ENCODE measurements around the gene MAP2K3. TPM values are rescaled to one million over a fixed set of nuclear protein-coding genes. Genes with fewer than 3 reads are reported as not detected.

MAP2K3 gene
- total RNA-seq, 2 donors from 2014 or later, result 66.6 to 81.1 TPM

- no peak for TF ChIP-seq CTCF (IDR thresholded peaks at IDR 0.05)
- Histone ChIP-seq H3K9me3 (no peaks in the 10 kb centered on the region), H3K27me3 (replicated peaks; ENCODE audit: insufficient read depth) (no peaks in the 10 kb centered on the region), H3K36me3 (no peaks in the 10 kb centered on the region), H3K27ac (peak overlapping the region; percentile 91 to 96), H3K4me1 (ENCODE audit: control insufficient read depth in 1 of 2, low read depth in 2 of 2) (peaks cover 50 to 61% of the 10 kb centered on the region in 2 donors), H3K4me3 (peak overlapping the region; percentile 88)
- ATAC-seq (ENCODE audit: insufficient number of reproducible peaks, low FRiP score, low read depth), result no peak
- DNase-seq (ENCODE audit: low spot score), result no peak
Measured at GRCh38 chr17:21285164-21286065, 904 bp downstream of the MAP2K3 start.

- H3K9me3 ChIP-seq, result no peaks in the 10 kb centered on the region
- H3K36me3 ChIP-seq, result no peaks in the 10 kb centered on the region
- DNase-seq (ENCODE audit: low spot score) (peak; percentile 96), ATAC-seq (ENCODE audit: insufficient number of reproducible peaks, low FRiP score, low read depth) (peak; percentile 41)
- H3K4me3 ChIP-seq, result peak overlapping the region; percentile 88
- peaks cover 50 to 63% of the 10 kb centered on the region in 2 donors for H3K4me1 ChIP-seq (ENCODE audit: control insufficient read depth in 1 of 2, low read depth in 2 of 2)
- no peaks in the 10 kb centered on the region for H3K27me3 ChIP-seq (replicated peaks; ENCODE audit: insufficient read depth)
- no peak for TF ChIP-seq CTCF (IDR thresholded peaks at IDR 0.05)
- peak overlapping the region; percentile 91 to 96 for H3K27ac ChIP-seq
Measured at GRCh38 chr17:21286066-21286770, 1.7 kb downstream of the MAP2K3 start.

- Histone ChIP-seq H3K27ac (peak overlapping the region; percentile 87 to 96), H3K4me1 (ENCODE audit: control insufficient read depth in 1 of 2, low read depth in 2 of 2) (peaks cover 45 to 57% of the 10 kb centered on the region in 2 donors), H3K9me3 (no peaks in the 10 kb centered on the region), H3K27me3 (replicated peaks; ENCODE audit: insufficient read depth) (no peaks in the 10 kb centered on the region), H3K36me3 (peaks cover 4% of the 10 kb centered on the region), H3K4me3 (peak overlapping the region; percentile 88)
- TF ChIP-seq CTCF (IDR thresholded peaks at IDR 0.05), result no peak
- no peak for DNase-seq (ENCODE audit: low spot score)
- no peak for ATAC-seq (ENCODE audit: insufficient number of reproducible peaks, low FRiP score, low read depth)
Measured at GRCh38 chr17:21286909-21287702, 2.6 kb downstream of the MAP2K3 start.

- no peaks in the 10 kb centered on the region for H3K9me3 ChIP-seq
- ATAC-seq (ENCODE audit: insufficient number of reproducible peaks, low FRiP score, low read depth), result peak; percentile 34
- peaks cover 4% of the 10 kb centered on the region for H3K36me3 ChIP-seq
- TF ChIP-seq CTCF (IDR thresholded peaks at IDR 0.05), result no peak
- no peaks in the 10 kb centered on the region for H3K27me3 ChIP-seq (replicated peaks; ENCODE audit: insufficient read depth)
- DNase-seq (ENCODE audit: low spot score), result peak; percentile 94
- peak overlapping the region; percentile 87 to 96 for H3K27ac ChIP-seq
- H3K4me1 ChIP-seq (ENCODE audit: control insufficient read depth in 1 of 2, low read depth in 2 of 2), result peaks cover 43 to 51% of the 10 kb centered on the region in 2 donors
- peak overlapping the region; percentile 88 for H3K4me3 ChIP-seq
Measured at GRCh38 chr17:21287703-21288449, 3.4 kb downstream of the MAP2K3 start.
